ENCODE results near the gene RNF220.

- TF ChIP-seq POLR2AphosphoS5 (IDR thresholded peaks at IDR 0.05; ENCODE audit: borderline replicate concordance, low read depth, low read length): no peak
- TF ChIP-seq EZH2 (IDR thresholded peaks at IDR 0.05): no peak
- no peak for TF ChIP-seq FOXP2 (optimal IDR thresholded peaks at IDR 0.05; ENCODE audit: control extremely low read depth, extremely low read length, insufficient read depth)
Measured at GRCh38 chr1:44415013-44415412, 10.0 kb downstream of the RNF220 start.

All from SK-N-MC (cell line).